Muscle of back (tissue), 11 donors: ENCODE data around the gene DMWD. TPM values are rescaled to one million over a fixed set of nuclear protein-coding genes. Genes with fewer than 3 reads are reported as not detected.
A peak's percentile ranks its signal among the peaks of the same experiment; 100 is the strongest.

Experiments
- DNase-seq, 3 donors: peaks; one replicate each; pipeline versions ENCODE4 v3.0.0 to v3.0.0-alpha.2; 2013
- polyA plus RNA-seq, 10 donors: library from polyadenylated mRNA; unstranded; fragments of 120-200 nt; gene quantifications; one replicate each; pipeline ENCODE4 v1.2.1, GENCODE V29; 2013; ENCODE audit not compliant: insufficient read length in 10 of 10

DMWD gene
- polyA plus RNA-seq, 10 donors: 31.8 to 47.7 (median 38.3) TPM

- no peak for DNase-seq
Measured at GRCh38 chr19:45789035-45789786, 3.4 kb downstream of the DMWD start.

- no peak for DNase-seq
Measured at GRCh38 chr19:45786533-45786894, 6.1 kb downstream of the DMWD start.

GRCh38 chr19:45785781-45786532, 6.7 kb downstream of the DMWD start:
- DNase-seq: no peak

- DNase-seq: no peak
Measured at GRCh38 chr19:45785097-45785496, 7.5 kb downstream of the DMWD start.

GRCh38 chr19:45784096-45784495, 8.5 kb downstream of the DMWD start:
- no peak for DNase-seq

- DNase-seq: peak; percentile 73 to 76 (median 74)
Measured at GRCh38 chr19:45782820-45783785, 9.5 kb downstream of the DMWD start.

- peak in 2 of 3 donors; percentile 62 to 82 for DNase-seq
Measured at GRCh38 chr19:45782162-45782691, 10.4 kb downstream of the DMWD start, which contains the start of gene DMPK. TSS of gene DMPK (minus strand) at chr19:45782490. CDS start at chr19:45782352, 138 bp downstream.

GRCh38 chr19:45781214-45782161, 11.2 kb downstream of the DMWD start:
- peak in 2 of 3 donors; percentile 62 to 79 for DNase-seq

GRCh38 chr19:45780448-45781213, 12.0 kb downstream of the DMWD start:
- DNase-seq: no peak

- no peak for DNase-seq
Measured at GRCh38 chr19:45780146-45780447, 12.5 kb downstream of the DMWD start.

- DNase-seq: peak in 1 of 3 donors; percentile 71
Measured at GRCh38 chr19:45779231-45780145, 13.2 kb downstream of the DMWD start.

GRCh38 chr19:45778010-45778661, 14.5 kb downstream of the DMWD start:
- no peak for DNase-seq

GRCh38 chr19:45777395-45777961, 15.2 kb downstream of the DMWD start:
- DNase-seq: no peak

- no peak for DNase-seq
Measured at GRCh38 chr19:45774765-45775164, 17.9 kb downstream of the DMWD start.

- DNase-seq: no peak
Measured at GRCh38 chr19:45773384-45773783, 19.3 kb downstream of the DMWD start.

GRCh38 chr19:45772912-45773311, 19.7 kb downstream of the DMWD start:
- DNase-seq: no peak

- no peak for DNase-seq
Measured at GRCh38 chr19:45772130-45772840, 20.4 kb downstream of the DMWD start.
